NT2/D1 (cell line): ENCODE results near the gene TTYH3.

Experiments used
- YY1 ChIP-seq: IDR thresholded peaks from 2 replicates; pipeline ENCODE4 v1.6.1; 2011; ENCODE audit not compliant: insufficient read length, insufficient read depth
- ZNF274 ChIP-seq: IDR thresholded peaks from 2 replicates; pipeline ENCODE4 v1.6.1; 2011; ENCODE audit warnings: mild to moderate bottlenecking, low read depth, low read length

DNA sequence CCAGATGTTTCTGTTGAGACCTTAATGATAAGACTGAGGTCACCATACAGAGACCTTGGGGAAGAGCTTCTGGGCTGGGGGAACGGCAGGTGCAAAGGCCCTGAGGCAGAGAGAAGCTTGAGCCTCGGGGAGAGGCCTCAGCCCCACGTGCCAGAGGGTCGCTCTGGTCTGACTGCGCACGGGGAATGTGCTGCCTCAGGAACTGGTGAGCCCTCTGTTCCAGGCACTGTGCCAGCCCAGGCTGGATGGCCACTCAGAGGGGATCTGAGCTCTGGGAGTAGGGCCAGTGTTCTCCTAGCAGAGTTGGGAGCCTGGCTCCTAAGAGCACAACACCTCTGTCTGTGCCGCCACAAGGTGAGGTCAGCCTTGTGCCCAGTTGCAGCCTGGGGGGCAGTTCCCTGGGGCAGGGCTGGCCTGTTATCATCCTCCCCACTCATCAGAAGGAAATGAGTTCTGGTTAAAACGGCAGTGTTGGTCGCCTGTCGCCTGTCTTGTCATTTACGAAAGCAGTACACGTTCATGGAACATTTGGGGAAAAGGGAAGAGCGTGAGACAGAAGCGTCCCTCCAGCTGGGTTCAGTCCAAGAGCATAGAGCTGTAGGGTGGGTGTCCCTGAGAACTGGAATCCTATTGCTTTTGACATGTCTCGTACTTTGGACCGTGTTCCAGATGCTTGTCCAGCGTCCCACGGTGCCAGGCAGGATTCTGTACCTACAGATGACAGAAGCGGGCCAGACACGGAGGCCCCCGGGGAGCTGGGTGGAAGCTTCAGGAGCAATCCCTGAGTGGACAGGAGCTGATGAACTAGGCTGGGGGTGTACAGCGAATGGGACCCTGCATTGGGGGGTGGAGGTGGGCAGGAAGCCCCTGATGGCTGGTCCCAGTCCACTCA lies 4.3 kb downstream of the TTYH3 start:
- TF ChIP-seq ZNF274 (no peak), YY1 (no peak)
